ENCODE results near the gene TLR6.

The TLR6 gene, protein sequence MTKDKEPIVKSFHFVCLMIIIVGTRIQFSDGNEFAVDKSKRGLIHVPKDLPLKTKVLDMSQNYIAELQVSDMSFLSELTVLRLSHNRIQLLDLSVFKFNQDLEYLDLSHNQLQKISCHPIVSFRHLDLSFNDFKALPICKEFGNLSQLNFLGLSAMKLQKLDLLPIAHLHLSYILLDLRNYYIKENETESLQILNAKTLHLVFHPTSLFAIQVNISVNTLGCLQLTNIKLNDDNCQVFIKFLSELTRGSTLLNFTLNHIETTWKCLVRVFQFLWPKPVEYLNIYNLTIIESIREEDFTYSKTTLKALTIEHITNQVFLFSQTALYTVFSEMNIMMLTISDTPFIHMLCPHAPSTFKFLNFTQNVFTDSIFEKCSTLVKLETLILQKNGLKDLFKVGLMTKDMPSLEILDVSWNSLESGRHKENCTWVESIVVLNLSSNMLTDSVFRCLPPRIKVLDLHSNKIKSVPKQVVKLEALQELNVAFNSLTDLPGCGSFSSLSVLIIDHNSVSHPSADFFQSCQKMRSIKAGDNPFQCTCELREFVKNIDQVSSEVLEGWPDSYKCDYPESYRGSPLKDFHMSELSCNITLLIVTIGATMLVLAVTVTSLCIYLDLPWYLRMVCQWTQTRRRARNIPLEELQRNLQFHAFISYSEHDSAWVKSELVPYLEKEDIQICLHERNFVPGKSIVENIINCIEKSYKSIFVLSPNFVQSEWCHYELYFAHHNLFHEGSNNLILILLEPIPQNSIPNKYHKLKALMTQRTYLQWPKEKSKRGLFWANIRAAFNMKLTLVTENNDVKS

DNA sequence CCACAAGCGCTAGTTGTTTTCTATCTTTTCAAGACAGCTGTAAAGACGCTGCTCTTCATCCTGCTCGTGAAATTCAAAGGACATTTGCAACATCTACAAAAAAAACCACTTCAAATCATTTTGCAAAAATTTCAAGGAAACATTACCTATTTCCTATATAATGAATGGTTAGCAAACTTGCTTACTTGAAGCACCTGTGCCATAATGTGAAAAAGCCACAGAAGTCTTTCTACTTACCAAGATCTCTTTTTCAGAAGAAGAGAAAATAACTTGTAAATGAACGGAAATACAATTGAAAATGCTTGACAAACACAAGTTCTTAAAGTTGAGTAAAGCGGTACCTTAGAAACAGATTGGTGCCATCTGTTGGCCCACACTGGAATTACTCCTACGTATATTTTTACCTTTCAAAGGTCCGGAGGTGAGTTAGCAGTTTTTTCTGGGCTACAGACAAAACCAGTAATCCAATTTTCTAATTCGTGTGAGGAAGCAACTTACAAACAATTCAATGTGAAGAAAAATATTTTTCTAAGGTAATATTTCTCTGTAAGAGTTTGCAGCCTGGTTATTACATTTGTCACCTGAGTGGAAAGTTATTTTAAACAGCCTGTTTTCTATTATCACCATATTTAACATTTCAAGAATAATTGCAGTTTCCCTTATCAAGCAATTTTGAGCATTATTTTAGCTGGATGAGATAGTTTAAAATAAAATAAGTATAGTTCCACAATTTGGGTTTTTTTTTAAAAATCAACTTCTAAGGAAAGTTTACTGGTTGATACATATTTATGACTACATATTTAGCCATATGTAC, at the start of gene TLR6:
Gene TLR6, minus strand, starts transcription at position 294 of the 814 bp plus-strand sequence. CDS start 27,344 bp downstream, outside the sequence.
- DNase-seq (ENCODE audit: low read depth) = no peak

DNA sequence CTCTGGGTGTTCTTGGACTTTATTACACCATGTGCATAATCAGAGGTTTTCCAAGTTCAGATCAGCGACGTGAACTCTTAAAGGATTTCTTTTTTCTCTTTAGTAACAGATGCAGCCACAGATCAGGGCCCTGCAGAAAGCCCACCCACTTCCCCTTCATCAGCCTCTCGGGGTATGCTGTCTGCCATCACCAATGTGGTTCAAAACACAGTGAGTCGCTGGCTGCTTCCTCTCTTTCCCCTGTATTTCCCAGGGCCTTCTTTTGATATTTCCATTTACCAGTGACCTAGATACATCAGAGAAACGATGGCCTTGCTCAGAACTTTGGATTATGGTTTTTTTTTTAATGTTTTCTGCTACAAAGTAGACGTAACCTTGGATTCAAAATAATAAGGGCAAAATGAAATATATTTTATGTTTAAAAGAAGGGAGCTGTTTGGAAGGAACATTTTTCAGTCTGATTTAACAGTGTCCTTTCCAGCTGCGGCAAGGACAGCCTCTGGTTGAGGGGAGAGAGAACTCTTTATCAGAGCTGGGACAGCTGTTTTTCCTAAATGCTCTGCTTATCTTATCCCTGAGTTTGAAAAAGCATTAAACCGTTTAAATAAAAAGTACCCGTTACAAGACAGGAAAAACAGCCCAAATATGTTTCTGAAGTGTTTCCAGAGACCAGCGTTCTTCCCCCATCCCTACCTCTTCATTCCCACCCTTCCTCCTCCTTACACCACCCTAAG, 49.2 kb upstream of the TLR6 start:
- DNase-seq (ENCODE audit: low read depth) = no peak

DNA sequence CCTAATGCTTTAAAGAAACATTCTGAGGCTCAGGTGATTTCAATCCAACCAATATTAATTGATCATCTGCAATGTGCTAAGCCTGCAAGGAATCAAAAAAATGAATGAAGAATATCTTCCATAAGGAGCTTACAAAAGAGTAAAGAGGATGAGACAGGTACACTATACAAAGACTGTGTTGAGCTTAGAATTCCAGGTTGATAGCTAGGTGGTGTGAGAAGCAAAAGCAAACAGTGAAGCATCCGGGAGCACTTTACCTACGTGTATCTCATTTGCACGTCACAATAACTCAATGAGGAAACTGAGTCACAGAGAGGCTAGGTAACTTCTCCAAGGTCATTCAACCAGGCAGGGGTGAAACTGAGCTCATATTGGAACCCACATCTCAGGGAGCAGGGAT, 48.1 kb upstream of the TLR6 start:
- DNase-seq (ENCODE audit: low read depth) = no peak

DNA sequence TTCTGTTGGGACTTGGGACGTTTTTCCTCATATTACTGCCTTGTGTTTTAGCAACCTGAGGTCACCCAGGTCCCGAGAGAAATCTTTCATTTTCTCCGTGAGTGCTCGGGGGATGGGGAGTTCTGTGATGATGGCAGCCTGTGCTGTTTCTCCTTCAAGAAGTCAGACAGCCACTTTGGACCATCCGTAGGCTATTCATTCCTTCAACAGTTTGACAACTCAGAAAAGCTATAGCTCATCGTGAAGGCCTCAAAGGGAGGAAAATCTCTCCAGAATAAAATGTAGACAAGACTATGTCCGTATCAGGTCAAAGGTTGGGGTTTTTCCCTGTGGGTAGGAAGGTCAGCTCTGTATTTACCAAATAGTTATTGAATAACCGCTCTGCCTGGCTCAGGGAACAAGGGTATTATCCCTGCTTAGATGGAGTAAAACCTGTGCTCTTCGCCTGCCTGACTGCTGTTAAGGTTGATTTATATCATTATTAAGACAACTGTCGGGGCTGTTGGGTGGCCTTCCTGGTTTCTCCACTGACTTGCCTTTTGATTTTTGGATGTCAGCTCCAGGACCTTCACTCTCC, 47.6 kb upstream of the TLR6 start:
- no peak for DNase-seq (ENCODE audit: low read depth)

DNA sequence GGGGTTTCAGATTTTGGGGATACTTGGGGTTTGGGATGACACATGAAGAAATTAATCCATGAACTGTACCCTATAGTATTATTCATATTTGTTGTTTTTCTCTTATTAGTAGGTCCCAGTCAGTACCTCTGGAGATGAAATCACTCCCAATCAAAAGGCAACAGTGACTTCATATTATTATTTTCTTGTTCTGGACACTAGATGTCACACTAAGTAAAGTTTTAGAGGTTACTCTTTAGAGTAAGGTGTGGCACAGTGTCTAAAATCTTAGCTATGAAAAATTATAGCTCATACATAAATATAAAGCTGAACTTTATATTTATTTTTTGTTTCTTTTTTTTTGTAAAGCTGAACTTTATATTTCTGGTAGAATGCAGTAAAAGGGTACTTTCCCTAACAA, 46.1 kb upstream of the TLR6 start:
- DNase-seq (ENCODE audit: low read depth) = no peak

DNA sequence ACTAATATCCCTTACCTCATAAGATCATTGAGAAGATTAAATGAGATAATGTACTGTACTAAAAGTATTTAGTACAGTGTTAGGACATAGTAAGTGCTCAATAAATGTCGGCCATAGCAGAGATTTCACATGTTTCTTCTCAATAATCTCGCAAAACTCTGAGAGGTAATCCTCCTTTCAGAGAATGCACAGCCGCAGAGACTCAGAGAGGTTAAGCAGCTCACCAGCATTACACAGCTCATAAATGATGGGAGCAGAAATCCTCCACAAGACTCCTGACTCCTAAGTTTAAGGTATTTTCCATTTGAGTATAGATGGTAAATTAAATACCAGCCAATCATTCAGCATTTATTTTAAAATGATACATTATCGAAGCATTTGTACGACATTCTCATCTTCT, 45.6 kb upstream of the TLR6 start:
- DNase-seq (ENCODE audit: low read depth) = no peak

DNA sequence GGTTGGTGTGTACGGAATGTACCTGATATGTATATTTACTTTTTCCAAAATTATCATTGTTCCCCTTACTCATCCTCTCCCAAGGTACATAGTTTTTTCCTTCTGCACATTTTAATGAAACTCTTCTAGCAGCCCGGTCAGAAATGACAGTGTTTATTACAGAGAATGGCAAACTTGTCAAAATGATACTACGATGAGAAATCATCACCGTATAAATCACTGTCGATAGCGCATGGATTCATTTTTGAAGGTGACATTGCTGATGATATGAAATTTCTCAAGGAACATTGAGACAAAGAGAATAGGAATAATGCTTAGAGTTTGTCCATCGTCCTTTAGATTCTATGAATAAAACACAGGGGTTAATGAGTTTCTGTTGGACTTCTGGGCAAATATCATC, 41.6 kb upstream of the TLR6 start:
- no peak for DNase-seq (ENCODE audit: low read depth)

DNA sequence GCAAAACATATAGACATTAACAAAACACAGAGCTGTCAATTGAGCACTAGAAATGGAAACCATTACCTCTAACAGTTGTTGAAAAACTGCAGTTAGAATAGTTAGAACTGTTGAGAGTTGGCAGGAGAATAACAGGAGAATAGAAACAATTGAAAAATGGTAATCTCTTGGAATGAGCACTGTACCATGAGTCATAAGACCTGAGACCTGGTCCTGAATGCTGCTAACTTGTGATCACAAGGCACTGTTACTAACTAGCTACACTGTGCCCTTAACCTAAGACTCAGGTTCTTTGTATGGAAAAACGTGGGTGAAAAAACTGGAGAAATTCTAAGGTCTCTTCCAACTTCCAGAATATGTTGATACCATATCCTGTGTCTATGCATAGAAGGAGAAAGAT, 40.3 kb upstream of the TLR6 start:
- no peak for DNase-seq (ENCODE audit: low read depth)

DNA sequence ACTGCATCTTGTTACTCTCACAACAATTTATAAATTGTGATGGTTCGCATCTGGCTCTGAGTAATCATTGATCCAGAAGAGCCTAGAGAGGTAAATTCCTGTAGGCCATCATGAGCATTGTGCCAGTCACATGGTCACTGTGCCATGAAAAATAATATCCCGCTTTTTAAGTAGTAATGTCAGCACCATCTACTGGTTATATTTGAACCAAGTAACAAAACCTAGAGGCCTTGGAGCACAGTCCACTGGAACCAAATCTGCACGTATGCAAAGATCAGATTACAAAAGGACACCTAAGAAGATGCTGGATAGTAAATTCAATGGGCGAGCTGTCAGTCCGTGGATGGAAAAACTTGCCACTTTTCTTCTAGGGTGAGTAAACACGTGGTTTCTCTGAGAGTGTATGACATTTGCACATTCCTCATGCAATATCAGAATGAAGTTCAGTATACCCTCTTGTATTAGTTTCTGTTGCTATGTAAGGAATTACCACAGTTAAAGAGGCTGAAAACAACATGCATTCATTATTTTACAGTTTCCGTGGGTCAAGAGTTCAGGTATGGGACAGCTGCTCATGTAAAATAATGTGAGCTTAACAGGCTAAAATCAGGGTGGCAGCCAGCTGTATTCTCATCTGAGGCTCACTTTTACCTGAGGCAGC, 37.8 kb upstream of the TLR6 start:
- no peak for DNase-seq (ENCODE audit: low read depth)

DNA sequence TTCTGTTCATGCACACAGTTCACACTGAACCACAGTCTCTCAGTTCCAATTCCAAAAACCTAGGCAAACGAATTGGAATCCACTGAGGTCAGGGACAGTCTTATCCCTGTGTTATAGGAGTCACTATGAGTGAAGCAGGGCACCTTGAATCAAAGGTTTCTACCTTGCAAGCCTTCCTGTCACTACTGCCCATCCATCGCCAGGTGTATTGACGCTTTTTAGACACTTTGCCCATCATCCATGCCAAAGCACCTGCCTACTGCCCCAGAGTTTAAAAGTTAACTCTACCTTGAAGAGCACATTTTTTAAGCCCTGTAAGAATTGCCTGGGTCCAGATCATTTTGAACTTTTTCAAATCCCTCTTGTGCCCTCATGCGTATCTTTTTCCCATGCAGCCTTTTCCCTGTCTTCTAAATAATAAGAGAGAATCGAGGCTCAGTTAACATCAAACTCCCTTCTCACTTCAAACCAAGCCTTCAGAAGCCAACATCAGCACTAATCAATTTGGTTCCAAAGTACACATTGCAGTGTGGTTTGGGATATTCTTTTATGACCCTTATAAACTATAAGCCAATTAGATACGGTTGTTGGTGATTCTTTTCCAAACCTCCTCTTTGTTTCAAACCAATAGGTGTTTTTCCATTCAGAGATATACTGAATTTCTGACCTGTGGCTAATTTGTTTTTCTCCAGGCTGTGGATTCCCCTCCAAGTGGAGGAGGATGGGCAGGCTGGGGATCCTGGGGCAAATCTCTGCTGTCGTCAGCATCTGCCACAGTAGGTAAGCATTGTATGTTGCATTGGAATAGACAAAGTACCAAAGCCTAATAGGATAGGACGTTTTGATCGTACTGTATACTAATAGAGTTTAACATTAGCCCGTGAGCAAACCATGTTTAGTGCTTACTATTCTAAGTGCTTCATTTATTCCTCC, 34.7 kb upstream of the TLR6 start:
- DNase-seq (ENCODE audit: low read depth) = no peak

DNA sequence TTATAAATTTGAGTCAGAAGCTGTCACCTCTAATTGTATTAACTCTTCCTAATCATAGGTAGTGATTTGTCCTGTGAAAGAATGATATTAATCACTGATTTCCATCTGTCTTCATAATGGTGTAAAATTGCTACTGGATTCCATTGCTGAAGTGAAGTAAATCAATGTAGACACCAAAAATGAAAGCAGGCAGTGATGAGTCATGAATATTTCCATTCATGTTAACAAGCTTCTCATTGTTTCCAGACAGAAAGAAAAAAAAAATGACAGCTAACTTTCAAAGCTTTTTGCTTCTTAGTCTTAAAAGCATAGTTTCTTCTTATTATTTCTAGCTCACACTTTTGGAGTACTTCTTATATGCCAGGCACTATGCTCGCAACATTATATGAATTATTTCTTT, 32.5 kb upstream of the TLR6 start:
- DNase-seq (ENCODE audit: low read depth) = no peak

DNA sequence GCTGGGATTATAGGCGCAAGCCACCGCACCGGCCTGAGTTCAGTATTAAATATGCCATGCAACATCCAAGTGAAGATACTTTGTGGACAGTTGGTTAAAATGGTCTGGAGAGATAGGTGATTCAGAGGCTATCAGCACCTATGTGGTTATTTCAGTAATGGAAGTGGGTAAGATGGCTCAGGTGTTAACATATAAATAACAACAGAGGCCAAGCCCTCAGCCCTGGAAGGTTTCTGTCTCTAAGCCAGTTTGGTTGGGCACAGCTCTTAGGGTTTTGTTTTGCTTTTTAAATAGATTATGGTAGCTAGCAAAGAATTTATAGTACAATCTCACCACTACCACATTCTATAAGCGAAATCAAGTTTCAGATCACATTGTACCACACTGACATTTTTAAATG, 27.6 kb upstream of the TLR6 start:
- no peak for DNase-seq (ENCODE audit: low read depth)

DNA sequence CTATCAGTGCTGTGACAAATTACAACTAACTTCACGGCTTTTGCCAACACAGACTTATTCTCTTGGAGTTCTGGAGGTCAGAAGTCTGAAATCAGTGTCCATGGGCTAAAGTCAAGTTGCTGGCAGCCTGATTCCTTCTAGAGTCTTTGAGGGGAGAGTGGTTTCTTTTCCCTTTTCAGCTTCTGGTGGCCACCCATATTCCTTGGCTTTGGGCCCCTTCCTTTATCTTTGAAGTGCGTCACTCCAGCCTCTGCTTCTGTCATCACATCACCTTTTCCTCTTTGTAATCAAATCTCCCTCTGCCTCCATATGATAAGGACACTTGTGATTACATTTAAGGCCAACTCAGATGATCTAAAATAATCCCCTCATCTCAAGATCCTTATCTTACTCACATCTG, 20.0 kb upstream of the TLR6 start:
- DNase-seq (ENCODE audit: low read depth) = no peak

DNA sequence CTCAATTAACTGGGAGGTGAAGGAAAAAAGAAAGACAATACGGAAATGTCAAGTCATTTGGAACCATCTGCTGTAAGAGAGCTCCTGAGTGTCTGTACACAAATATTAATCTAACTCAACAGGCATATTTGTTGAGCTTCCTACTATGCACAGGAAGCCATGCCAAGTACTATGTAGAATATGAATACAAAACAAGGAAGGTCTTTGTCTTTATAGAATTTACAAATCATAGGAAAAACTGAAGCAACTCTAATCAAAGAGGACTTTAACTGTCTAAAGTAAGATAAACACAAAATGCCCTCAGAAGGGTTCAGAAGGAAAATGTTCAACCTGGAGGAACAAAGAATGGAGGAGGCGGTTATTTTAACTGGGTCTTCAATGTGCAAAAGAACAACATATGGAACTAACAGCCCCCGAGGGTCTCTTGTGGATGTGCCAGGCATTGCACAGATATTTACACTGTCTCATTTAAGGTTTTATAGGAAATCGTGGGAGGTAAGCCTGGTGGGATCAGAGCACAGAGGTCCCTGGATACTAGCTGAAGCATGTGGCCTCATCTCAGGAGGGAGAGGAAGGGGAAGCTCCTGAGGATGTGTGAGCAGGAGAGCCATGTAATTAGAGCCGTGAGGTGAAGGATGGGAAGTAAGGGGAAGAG, 16.8 kb upstream of the TLR6 start:
- no peak for DNase-seq (ENCODE audit: low read depth)

DNA sequence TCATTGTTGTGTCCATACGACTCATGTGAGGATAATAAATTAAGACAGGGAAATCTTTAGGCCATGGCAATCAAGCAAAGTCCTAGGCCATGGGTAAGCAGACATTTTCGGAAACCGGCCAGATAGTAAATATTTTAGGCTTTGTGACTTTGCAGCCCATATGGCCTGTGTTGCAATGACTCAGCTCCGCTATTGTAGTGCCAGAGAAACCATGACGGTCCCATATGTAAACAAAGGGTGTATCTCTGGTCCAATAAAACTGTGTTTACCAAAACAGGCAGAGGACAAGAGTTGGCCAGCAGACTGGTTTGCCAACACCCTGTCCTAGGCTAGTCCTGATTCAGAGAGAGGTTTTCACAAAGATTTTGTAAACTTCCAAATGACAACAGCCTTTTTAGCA, 16.0 kb upstream of the TLR6 start:
- no peak for DNase-seq (ENCODE audit: low read depth)

DNA sequence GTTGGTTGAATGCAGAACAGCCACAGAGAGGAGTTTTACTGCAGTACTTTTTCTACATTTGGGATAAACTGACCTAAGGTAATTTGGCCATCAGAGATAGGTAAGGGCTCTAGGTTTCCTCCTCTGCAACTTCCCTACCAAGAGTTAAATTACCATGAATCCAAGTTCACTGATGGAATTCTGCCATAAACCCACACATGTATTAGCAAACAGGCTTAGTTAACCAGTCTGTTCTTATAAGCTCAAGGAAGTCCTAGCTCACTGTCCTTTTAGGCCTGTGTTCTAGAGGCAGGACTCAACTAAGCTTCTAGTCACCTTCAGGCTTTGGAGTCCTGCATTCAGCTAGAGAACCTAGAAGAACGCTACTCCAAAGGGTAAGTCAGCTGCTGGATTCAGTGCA, 15.0 kb upstream of the TLR6 start:
- DNase-seq (ENCODE audit: low read depth) = no peak

DNA sequence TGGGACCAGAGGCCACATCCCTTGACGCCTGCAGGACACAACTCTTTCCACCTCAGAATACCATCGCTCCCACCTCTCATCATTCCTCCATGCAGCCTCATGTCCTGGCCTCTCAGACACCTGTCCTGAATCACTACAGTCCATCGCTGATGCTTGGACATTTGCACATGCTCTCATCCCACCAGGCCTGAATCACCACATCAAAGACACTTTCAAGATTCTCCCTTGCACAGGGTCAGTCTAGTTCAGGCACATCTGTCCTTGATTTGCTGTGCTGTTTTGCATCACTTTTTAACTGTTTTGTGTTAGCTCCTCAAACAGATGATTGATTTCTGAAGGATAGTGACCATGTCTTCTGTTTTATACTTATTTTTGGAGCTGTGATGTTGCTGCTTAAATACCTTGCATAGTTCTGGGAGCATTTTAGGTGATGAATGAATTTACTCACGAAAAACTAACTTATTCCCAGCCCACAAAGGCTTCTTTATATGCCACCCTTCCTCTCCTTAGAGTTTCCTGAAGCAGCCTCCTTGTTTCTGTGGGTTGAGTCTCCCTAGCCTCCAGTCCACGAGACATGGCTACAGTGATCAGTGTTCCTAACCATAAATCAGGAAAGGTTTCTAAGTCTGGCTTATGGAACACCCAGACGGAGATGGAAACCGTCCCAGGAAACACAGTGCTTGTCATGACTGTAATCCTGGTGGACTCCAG, 13.6 kb upstream of the TLR6 start:
- DNase-seq (ENCODE audit: low read depth) = no peak

DNA sequence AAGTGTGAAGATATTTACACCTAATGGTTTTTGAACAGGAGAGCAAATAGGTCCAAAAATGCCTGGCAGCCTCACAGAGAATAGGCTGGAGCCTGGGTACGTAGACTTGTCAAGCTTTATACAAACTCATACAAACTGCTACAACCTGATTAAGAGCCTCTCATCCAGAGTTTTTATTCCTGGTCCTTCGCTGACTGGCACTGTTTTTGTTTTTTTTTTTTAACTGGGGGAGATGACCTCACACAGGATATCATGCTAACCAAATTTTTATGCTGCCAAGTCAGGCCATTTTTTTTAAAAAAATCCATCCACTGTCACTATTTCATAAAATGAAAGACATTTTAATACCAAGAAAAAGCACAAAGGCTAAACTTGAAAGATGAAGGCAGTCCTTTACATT, 12.9 kb upstream of the TLR6 start:
- no peak for DNase-seq (ENCODE audit: low read depth)

Measured in stimulated activated CD8-positive, alpha-beta memory T cell treated with anti-CD3 and anti-CD28 coated beads, Interleukin-15, amount 100 ng/mL, for 24 hours (primary cell).